Testis (tissue), 3 donors: Measurements from ENCODE around the gene SLC36A2. TPM values are rescaled to one million over a fixed set of nuclear protein-coding genes. Genes with fewer than 3 reads are reported as not detected.

Source experiments
- DNase-seq: peaks from one replicate; pipeline ENCODE4 v3.0.0-alpha.2; 2019
- H3K27ac ChIP-seq, 2 donors: fragments of 200-600 bp; sonication (generic); one replicate each; pipeline ENCODE4 v1.5.1; 2019
- H3K27me3 ChIP-seq: fragments of 200-600 bp; sonication (generic); one replicate; pipeline ENCODE4 v1.5.1; 2019
- H3K36me3 ChIP-seq: fragments of 200-600 bp; sonication (generic); one replicate; pipeline ENCODE4 v1.5.1; 2017; ENCODE audit warnings: low read depth; ENCODE audit errors: missing control alignments
- H3K4me1 ChIP-seq: fragments of 200-600 bp; sonication (generic); one replicate; pipeline ENCODE4 v1.5.1; 2019
- H3K4me3 ChIP-seq, 2 donors: fragments of 200-600 bp; sonication (generic); one replicate each; pipeline ENCODE4 v1.5.1; 2017 to 2019
- H3K9me3 ChIP-seq: fragments of 200-600 bp; sonication (generic); one replicate; pipeline ENCODE4 v1.5.1; 2017
- CTCF ChIP-seq, 3 experiments: fragments of 450-650 bp in 2 of 3; fragments of 200-600 bp in 1 of 3; sonication (generic) in 1 of 3; IDR thresholded peaks; one replicate each; pipeline ENCODE4 v1.5.1; 2016 to 2019; ENCODE audit warnings: antibody characterized with exemption in 3 of 3, mild to moderate bottlenecking in 2 of 3, moderate library complexity in 1 of 3
- POLR2A ChIP-seq: fragments of 450-650 bp; IDR thresholded peaks from one replicate; pipeline ENCODE4 v1.6.1; 2017; ENCODE audit warnings: antibody characterized with exemption, mild to moderate bottlenecking, moderate library complexity
- WGBS, 2 donors: methylation state at CpG; one replicate each; pipeline ENCODE4 v1.1.5; 2018; 5-methylcytosine and 5-hydroxymethylcytosine counted together
- intact Hi-C: fragments of 100-400 bp; cut with DNase I; formaldehyde crosslinking; loops from one replicate; pipeline ENCODE4 v1.15.1; 2023; ENCODE audit warnings: low total_unique reads
- polyA plus RNA-seq: library from polyadenylated mRNA; stranded (reverse); fragments of 350-450 nt; fragmentation: Illumina TruSeq; extraction: RNeasy Lipid Tissue Mini Kit (QIAGEN cat#74804); gene quantifications from one replicate; pipeline ENCODE4 v1.2.3, GENCODE V29; 2014; ENCODE audit warnings: low read depth, low replicate concordance; ENCODE audit not compliant: insufficient read depth
- total RNA-seq, 2 donors: library from RNA; depleted of rRNA; stranded (reverse); fragments of >200 nt; gene quantifications; one replicate each; pipeline ENCODE4 v1.2.3, GENCODE V29; 2016

The SLC36A2 gene
- total and polyA plus RNA-seq, 3 donors from 2014 or later, result 0.43 to 1.5 (median 0.47) TPM

- 64 to 70% methylated on average over 4 of the region's 4 CpGs for WGBS, 2 donors
- TF ChIP-seq CTCF (IDR thresholded peaks at IDR 0.05) (no peak), POLR2A (no peak)
- DNase-seq, result no peak
Observed at GRCh38 chr5:151320481-151320880, 26.9 kb downstream of the SLC36A2 start.

GRCh38 chr5:151318850-151319732, 28.3 kb downstream of the SLC36A2 start:
- Histone ChIP-seq H3K27ac (peak overlapping the region in 1 of 2 donors; percentile 24), H3K27me3 (no peaks in the 10 kb centered on the region), H3K36me3 (no peaks in the 10 kb centered on the region), H3K4me3 (no peak overlapping the region), H3K9me3 (no peaks in the 10 kb centered on the region), H3K4me1 (peaks cover 20% of the 10 kb centered on the region)
- intact Hi-C loops, result no loop called here
- WGBS, 2 donors, result 48 to 55% methylated on average over 2 of the region's 2 CpGs
- DNase-seq, result peak; percentile 77
- peak in 2 of 3 experiments; percentile 30 to 34 for TF ChIP-seq CTCF (IDR thresholded peaks at IDR 0.05)
- TF ChIP-seq POLR2A, result no peak

More at GRCh38 chr5:151320481-151320880, 26.9 kb downstream of the SLC36A2 start:
- Histone ChIP-seq H3K4me3 (no peak overlapping the region), H3K36me3 (no peaks in the 10 kb centered on the region), H3K27ac (no peak overlapping the region), H3K4me1 (peaks cover 20% of the 10 kb centered on the region), H3K9me3 (no peaks in the 10 kb centered on the region), H3K27me3 (no peaks in the 10 kb centered on the region)
- intact Hi-C loops, result no loop called here

GRCh38 chr5:151317871-151318270, 29.5 kb downstream of the SLC36A2 start:
- Histone ChIP-seq H3K36me3 (no peaks in the 10 kb centered on the region), H3K4me1 (peaks cover 20% of the 10 kb centered on the region), H3K4me3 (no peak overlapping the region), H3K27ac (no peak overlapping the region), H3K27me3 (no peaks in the 10 kb centered on the region), H3K9me3 (no peaks in the 10 kb centered on the region)
- WGBS, 2 donors, result 33 to 49% methylated on average over 2 of the region's 2 CpGs
- intact Hi-C loops, result no loop called here
- no peak for DNase-seq
- TF ChIP-seq POLR2A (no peak), CTCF (IDR thresholded peaks at IDR 0.05) (no peak)

GRCh38 chr5:151315998-151316597, 31.3 kb downstream of the SLC36A2 start:
- H3K27me3 ChIP-seq, result no peaks in the 10 kb centered on the region
- no peaks in the 10 kb centered on the region for H3K9me3 ChIP-seq
- TF ChIP-seq CTCF (IDR thresholded peaks at IDR 0.05) (peak; percentile 76 to 87 (median 83)), POLR2A (no peak)
- H3K27ac ChIP-seq, result no peak overlapping the region
- no peak overlapping the region for H3K4me3 ChIP-seq
- no peaks in the 10 kb centered on the region for H3K36me3 ChIP-seq
- 62 to 65% methylated on average over 8 of the region's 8 CpGs for WGBS, 2 donors
- DNase-seq, result peak; percentile 92
- peaks cover 20% of the 10 kb centered on the region for H3K4me1 ChIP-seq
- intact Hi-C loops, result no loop called here
